ENCODE data around the gene GLIPR2. TPM values are rescaled to one million over a fixed set of nuclear protein-coding genes. Genes with fewer than 3 reads are reported as not detected.
"Not testable (repeated sequence)": the region's sequence is repeated elsewhere in the genome, so short reads cannot be mapped to it uniquely, and the experiment has no call there.

The GLIPR2 gene
- total RNA-seq, 1 donor from 2014 or later, result 45.6 TPM

DNA sequence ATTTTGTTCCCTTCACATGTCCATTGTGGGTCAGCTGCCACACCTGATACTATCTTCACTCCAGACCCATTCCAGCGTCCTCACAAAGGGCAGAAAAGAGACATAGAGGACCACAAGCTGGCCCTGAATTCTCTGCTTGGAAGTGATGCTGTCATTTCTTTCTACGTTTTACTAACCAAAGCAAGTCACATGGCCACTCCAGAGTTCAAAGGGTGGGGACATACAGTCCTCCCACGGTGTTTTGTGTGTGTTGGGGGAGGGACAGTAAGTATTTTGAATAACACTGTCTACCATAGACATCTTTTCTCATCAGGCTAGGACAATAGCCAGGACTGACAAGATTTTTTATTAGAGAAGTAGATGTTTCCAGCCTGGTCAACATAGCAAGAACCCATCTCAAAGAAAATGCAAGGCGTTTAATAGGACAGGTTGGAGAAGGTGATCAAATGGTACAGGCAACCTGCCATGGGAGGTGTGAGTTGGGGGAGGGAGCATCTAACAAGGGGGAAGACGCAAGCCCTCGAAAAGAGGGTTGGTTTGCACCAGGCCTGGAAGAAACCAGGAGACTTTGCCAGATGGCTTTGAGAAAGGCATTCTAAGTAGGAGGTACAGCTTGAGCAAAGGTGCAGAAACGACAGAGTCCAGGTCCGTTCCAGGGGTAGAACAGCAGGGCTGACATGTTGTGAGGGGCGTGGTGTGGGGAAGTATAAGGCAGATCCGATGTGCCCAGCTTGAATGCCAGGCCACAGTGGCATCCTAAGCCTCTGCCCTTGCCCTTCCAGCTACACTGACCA lies 11.3 kb upstream of the GLIPR2 start:
- no peak for DNase-seq

DNA sequence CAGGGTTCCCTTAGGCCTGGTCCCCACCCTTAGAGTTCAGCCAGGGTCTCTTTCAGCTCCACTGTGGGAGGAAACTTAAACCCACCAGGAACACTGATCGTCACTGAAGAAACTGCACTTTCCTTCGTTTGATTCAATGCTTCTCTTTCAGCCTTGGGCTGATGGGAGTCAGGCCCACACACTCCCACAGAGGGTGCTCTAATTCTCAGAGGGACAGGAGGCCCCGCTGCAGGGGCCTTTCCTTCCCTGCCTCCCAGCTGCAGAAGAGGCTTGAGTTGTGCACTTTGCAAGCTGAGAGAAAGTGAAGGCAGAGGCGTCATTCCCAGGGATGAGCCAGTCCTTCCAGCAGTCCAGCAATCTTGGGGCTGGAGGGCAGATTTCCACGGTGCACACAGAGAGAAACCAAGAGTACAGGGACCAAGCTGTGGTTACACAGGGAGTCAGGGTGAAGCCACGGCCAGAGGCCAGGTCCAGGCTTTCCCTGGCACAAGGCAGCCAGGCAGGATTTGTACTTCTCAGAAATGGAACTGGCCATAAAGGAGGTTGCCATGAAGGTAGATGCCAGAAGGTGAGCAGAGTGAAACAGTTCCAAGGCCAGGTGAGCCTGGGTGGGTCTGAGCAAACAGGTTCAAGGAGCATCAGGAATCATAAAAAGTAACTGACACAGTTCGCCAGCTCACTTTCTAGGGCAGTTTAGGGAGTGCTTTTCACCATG lies 10.4 kb upstream of the GLIPR2 start:
- no peak for DNase-seq

DNA sequence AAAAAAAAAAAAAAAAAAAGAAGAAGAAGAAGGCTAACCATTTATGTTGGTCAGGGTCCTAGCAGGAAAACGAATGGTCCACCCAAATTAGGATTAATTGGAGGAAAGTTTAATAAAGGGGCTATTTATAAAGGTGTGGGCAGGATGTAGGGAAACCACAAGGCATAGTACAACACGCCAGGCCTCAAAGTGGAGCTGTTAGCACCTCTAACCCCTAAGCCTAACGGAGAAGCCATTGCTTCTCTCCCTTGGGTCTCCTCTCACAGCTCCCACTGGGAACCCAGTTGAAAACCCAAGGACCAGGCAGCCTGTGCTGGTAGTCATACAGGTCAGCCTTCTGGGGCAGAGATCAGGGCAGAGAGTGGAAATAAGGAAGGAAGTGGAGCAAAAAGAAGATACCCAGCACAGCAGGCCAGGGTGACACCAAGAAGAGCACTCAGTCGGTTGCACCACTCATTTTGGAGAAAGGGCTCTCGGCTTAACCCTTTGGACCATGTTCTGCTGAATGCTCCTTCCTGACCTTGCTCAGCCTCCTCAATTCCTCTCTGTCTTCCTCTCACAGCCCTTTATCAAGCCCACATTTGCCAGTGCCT lies 8.8 kb upstream of the GLIPR2 start:
- no peak for DNase-seq

DNA sequence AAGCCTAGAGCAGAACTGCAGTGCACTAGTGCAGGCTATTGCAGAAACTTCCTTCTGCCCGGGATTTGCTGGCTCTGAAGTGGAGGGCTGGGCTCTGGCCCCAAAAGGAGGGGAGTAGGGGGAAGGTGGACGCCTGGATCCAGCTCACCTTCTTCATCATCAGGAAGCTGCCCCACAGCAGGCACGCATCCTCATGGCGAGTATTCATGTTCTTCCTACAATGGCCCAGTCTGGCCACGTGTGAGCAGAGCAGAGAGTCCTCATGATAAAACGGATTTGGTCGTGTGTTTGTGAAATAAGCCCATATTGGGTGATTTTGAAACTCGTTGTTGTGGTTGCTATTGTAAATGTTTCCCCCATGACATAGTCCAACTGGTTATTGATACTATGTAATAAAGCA lies 8.2 kb upstream of the GLIPR2 start:
- DNase-seq, result no peak

DNA sequence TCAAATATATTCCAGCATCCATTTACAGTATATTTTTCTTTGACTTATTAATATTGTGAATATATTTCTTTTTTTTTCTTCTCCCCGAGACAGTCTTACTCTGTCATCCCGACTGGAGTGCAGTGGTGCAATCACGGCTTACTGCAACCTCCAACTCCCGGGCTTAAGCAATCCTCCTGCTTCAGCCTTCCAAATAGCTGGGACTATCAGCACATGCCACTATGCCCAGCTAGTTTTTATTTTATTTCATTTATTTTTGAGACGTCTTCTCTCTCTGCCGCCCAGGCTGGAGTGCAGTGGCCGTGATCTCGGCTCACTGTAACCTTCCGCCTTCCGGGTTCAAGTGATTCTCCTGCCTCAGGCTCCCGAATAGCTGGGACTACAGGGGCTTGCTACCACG lies 7.4 kb upstream of the GLIPR2 start:
- DNase-seq, result no peak

DNA sequence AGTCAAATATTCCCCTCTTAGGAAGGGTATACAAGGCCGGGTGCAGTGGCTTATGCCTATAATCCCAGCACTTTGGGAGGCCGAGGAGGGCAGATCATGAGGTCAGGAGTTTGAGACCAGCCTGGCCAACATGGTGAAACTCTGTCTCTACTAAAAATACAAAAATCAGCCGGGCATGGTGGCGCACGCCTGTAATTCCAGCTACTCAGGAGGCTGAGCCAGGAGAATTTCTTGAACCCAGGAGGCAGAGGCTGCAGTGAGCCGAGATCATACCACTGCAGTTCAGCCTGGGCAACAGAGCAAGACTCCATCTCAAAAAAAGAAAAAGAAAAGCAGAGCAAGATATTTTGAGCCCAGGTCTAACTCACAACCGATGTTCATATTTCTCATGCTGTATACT lies 4.9 kb upstream of the GLIPR2 start:
- DNase-seq, result not testable (repeated sequence)

DNA sequence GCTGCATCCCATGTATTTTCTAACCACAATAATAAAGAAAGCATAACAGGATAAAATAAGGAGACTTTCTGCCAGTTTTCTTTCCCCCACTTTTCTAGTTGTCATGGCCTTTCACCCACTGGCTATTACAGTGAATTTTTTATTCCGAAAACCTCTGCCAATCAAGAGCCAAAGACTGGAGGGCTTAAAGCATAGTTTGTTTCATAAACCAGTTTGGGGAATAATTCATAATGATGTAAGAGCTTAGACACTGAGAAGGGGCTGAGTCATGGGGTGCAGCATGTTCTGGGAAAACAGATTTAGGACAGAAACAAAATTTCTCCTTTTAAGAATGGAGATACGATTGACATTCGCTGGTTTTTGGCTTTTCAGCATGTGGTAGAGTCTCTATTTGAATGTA lies 4.4 kb upstream of the GLIPR2 start:
- DNase-seq, result no peak

DNA sequence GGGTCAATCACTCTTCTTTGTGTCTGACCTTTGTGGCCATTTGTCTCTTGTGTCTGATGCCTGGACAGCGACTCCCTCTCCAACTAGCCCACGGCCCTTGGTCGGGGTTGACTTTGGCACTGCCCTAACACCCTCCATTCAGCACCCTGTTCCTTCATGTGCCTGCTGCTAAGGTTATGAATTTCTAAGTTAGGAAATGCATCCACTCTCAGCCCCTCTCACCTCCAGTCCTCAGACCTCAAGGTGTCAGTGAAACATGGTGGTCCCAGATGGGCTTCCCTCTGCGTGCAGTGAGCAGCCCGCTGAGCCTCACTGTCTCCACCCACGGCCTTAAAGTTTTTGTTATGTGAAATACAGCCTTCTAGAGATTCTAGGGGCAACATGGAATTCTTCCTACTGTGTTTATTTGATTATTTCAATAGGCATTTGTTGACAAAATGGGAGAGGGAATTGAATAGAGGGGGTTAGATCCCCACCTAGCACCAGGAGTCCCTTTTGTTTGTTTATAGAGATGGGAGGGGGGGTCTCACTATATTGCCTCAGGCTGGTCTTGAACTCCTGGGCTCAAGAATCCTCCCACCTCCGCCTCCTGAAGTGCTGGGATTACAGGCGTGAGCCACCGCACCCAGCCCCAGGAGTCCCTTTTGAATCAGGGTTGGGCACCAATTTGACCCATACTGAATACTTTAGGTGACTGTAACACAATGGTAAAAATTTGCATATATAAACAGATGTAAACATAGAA lies 1.6 kb upstream of the GLIPR2 start:
- DNase-seq, result no peak

DNA sequence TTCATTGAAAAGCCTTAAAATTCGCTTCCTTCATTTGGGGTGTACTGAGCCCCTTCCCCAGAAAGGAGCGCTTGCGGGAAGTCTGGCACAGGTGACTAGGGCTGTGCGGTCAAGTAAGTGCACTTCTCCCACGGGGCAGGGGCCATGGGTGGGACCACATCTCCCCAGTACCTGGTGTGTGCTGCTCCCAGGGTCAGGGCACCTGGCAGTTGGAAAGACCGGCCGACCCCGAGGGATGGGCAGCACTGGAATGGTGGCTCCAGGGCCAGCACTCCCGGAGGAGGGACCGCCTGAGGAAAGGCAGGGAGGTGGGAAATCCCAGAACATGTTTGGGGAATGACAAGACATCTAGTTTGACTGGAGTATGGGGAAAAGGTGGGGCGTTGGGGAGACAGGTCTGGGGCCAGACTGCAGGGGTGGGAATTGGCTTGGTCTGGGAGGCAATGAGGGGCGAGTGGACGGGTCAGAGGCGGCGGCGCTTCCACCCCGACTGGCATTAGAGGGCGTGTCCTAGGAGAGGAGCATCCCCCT lies 727 bp upstream of the GLIPR2 start:
- DNase-seq, result no peak

DNA sequence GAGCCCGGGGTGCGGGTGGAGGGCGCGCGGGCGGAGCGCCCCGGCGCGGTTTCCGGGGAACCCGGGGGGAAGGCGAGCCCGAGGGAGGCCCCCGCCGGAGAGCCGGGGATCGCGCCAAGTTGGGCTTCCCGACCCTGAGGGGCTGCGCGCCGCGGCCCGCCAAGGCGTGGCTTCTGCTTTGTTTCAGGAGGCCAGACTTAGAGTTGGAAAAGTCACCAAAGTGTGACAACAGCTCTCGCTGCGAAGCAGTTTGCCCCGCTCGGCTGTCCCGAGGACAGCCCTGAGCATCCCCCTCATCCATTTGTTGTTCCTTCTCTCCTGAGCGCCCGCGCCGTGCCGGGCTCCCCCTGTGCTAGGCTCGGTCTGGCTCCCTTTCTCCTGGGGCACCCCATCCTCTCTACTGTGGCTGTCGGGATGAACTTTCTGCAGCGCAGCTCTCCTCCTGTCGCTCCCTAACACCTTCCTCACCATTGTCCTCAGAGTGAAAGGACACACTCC lies 410 bp downstream of the GLIPR2 start:
- DNase-seq, result peak; percentile 14

DNA sequence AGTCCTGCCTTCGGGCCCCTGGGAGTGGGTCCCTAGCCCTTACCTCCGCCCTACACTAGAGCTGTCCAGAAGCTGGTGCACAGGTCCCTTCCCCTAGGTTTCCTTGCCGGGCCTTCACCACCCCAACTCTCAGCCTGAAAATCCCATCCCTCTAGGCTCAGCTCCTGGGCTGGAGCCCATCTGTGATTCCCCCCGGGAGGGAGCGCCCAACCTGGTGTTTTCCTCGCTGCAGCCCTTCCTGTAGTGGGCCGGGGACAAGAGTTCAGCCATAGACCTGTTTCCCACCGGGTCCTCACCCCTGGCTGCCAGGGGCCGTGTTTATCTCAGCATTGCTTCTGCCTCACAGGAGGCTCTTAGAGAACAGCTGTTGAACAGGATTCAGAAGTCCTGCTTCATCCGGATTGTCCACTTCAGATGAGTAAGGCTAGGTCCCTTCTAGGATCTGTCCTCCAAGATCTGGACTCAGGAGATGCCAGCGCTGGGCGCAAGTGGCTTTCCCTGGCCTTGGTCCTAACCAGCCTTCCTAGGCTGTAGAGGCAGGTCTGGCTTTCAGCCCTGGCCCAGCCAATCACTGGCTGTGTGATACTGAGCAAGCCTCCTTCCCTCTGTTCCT lies 965 bp downstream of the GLIPR2 start:
- peak; percentile 46 for DNase-seq

DNA sequence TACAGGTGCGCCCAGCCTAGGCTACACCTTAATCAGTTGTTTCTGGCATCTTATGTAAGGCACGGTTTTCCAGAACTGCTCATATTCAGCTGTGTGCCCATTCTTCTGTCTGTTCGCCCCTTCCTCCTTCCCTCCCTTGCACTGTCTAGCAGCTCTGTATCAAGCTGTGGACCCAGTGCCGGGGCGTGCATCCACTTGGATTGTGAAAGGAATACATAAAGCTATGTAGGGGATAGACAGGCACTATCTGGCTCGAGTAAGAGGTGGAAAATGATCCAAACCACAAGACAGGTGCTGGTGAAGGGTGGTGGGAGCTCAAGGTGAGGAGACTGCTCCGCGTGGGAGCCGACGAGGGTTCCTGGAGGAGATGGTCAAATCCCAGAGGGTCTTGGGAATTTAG lies 2.0 kb downstream of the GLIPR2 start:
- DNase-seq, result no peak

DNA sequence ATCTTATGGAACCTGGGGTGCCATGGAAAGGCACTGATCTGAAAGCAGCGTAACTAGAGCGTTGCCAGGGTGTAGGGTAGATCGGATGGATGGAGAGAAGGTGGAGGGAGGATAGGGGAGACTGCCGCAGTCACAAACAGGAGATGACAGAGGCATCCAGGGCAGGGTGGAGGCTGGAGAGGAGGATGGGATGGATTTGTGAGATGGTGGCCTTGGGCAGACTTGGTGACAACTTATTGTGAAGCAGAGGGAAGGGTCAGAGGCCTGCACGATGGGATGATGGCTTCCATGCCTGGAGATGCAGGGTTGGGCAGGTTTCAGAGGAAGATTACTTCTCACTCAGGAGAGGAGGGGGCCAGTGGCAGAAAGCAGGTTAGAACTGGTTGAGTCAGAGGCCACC lies 2.4 kb downstream of the GLIPR2 start:
- DNase-seq, result no peak

DNA sequence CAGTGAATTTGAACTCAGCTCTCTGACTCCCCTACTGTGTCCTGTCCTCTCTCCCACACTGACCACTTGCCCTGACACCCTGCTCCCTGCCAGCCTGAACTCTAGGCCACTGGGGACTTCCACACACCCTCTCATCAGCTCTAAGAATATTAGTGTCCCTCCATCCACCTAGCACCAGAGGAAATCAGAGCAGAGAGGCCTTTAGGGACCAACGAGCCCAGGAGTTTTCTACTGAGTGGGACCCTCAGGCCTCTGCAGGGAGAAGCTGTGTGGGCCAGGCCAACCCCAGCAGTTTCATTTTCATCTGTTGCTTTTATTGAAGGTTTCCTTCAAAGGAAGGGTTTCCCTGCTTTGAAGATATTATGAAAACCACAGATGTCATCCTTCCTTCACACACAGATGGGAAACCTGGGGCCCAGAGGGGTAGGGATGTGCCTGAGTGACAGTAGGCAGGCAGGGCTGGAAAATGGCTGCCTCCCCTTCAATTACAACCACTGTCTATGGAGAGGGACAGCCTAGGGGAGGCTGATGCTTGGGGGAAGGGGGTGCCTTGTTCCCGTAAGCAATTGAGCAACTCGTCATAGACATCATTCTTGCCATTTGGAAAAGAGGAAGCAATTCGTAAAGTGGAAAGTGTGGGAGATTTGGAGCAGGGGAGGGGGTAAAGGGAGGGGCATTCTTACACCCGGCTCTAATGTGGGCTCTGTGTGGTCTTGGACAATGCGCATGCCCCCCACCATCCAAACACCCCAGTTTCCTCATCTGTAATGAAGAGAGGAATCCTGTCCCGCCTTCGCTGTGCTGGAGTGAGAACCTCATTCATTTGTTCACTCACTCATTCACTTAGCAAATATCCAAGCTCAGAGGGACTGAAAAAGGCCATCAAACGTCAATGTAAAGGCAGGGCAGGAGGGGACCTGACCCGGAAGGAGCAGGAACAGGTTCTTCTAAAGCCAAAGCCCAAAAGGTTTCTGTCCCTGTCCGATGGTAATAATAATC lies 3.9 kb downstream of the GLIPR2 start:
- no peak for DNase-seq

DNA sequence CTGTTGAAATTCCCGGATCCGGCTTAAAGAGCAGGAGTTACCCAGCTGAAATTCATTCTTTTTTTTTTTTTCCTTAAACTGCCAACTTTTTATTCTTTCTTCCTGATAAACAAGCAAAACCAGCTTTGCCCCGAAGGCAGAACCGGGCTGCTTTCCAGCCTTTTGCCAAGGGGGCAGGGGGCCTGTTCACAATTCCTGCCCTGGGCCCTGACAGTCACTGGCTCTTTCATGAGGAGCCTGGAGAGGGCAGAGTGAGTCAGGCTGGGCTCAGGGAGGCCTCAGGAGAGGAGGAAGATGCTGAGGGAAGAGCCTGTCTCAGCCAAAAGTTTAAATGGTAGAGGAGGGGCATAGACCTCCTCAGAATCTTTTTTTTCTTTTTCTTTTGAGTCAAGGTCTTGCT lies 4.8 kb downstream of the GLIPR2 start:
- DNase-seq, result peak; percentile 42

DNA sequence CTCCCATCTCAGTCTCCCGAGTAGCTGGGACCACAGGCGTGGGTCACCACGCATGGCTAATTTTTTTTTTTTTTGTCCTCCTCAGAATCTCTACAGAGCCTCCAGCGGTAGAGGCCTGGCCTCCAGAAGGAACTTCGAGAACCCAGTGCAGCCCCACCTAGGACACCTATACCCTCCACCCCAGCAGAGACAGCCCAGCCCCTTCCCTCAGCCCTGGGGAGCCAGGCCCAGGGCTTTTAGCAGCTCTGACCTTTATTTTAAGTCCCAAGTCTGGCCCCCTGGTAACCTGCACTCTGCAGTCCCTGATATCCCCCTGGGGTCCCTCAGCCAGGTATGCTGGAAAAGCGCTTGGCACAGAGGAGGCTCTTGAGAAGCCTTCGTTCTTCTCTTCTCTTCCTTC lies 5.2 kb downstream of the GLIPR2 start:
- DNase-seq, result no peak

DNA sequence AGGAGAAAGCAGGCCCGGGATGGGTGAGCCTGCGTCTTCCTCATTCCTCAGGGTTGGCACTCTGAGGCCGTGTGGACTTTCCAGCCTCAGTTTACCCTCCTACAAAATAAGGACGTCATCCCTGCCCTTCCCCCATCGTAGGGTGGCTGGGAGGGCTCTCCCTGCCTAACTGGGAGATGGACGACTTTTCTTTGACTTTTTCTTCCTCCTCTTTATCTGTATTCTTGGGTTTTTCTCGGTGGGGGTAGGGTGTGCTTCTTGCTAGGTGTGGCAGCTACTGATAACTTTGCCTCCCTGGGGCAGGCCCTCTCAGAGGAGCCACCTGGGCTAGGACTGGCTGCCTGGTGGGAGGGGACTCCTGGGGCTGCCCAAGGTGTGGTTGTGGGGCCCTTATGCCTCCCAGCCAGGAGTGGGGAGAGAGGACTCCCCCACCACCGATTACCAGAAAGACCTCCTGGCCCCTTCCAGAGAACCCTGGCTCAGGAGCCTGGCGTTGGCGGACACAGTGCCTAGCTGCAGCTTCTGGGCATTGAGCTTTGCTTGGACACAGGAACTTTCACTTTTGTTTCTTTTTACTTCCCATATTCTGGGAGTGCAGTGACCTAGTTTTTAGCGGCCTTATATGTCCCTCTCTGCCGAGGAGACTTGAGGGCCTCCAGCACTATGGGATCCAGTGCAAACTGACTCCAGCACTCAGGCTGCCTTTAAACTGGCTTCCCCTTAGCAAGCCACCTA lies 6.1 kb downstream of the GLIPR2 start:
- DNase-seq, result no peak

DNA sequence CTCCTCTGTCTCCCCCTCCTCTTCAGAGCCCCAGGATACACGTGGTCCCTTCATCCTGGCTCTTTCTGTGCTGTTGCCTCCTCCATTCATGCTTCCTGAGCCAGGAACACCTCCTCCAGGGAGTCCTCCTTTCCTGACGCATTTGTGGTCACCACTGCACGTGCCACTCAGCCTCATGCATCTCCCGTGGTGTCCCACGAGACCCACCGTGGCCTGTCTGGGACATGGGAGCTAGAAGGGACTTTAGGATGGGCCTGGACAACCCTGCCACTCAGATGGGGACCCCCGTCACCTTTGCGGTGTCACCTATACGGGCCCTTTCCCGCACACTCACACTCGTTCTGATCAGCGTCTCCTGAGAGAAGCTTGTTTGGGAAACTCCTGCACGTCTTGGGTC lies 6.7 kb downstream of the GLIPR2 start:
- no peak for DNase-seq

DNA sequence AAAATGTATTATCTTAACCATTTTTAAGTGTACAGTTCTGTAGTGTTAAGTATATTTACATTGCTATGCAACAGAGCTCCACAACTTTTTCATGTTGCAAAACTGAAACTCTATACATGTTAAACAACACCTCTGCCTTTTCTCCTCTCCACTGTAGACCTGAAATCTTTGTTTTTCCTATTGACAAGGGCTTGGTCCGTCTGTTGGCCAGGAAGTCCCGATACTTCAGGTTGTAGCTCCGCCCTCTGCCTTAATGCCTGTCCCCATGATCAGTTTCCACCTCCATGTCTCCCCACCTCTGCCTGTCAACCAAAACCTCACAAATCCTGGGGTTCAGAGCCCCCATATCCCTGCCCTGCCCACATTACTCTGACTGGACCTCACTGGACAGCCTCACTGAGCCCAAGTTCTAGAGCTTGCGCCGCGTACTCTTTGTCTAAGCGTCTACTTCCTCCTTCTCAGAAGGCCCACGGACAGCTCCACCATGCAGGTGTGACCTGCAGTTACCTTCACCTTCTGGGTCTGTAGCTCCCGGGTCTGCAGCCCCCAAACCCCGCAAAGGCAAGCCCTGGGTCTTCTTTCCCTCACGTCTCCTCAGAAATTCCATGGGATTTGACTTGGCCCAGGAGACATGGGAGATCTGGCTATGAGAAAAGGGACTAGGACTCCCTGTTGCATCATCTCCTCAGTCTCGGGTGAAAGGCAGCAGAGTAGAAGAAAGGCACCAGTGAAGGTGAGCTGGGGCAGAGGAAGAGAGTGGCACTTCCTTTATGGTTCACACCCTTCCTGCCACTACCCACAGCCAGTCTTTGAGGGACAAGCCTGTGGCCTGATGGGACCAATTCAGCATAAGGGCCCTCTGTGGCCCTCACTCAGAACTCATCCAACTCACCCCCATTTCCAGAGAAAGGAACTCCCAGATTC lies 8.0 kb downstream of the GLIPR2 start:
- DNase-seq, result no peak

All from dermis blood vessel endothelial cell (primary cell).